ENCODE data around the gene RASA1.

Gene RASA1

GRCh38 chr5:87361031-87361445 lies 93.4 kb downstream of the RASA1 start:
- no peak for DNase-seq (ENCODE audit: low read depth in 3 of 3)

- no peak for DNase-seq (ENCODE audit: low read depth in 3 of 3)
Observed at GRCh38 chr5:87361536-87362213, 94.0 kb downstream of the RASA1 start.

GRCh38 chr5:87367243-87367642 lies 99.6 kb downstream of the RASA1 start:
- DNase-seq (ENCODE audit: low read depth in 3 of 3): no peak

GRCh38 chr5:87368601-87369000 lies 100.9 kb downstream of the RASA1 start:
- DNase-seq (ENCODE audit: low read depth in 3 of 3): no peak

GRCh38 chr5:87369431-87369830 lies 101.7 kb downstream of the RASA1 start:
- DNase-seq (ENCODE audit: low read depth in 3 of 3): no peak

GRCh38 chr5:87372705-87373104 lies 105.0 kb downstream of the RASA1 start:
- DNase-seq (ENCODE audit: low read depth in 3 of 3): no peak

GRCh38 chr5:87382224-87382623 lies 114.5 kb downstream of the RASA1 start:
- DNase-seq (ENCODE audit: low read depth in 3 of 3): no peak

GRCh38 chr5:87383216-87383615 lies 115.5 kb downstream of the RASA1 start:
- DNase-seq (ENCODE audit: low read depth in 3 of 3): no peak

- DNase-seq (ENCODE audit: low read depth in 3 of 3): no peak
Observed at GRCh38 chr5:87385802-87386201, 118.1 kb downstream of the RASA1 start.

GRCh38 chr5:87388129-87388528 lies 120.4 kb downstream of the RASA1 start:
- no peak for DNase-seq (ENCODE audit: low read depth in 3 of 3)

- no peak for DNase-seq (ENCODE audit: low read depth in 3 of 3)
Observed at GRCh38 chr5:87389296-87390034, 121.8 kb downstream of the RASA1 start.

- no peak for DNase-seq (ENCODE audit: low read depth in 3 of 3)
Observed at GRCh38 chr5:87390075-87390474, 122.4 kb downstream of the RASA1 start.

- DNase-seq (ENCODE audit: low read depth in 3 of 3): no peak
Observed at GRCh38 chr5:87390576-87391199, 123.0 kb downstream of the RASA1 start.

GRCh38 chr5:87392170-87392569 lies 124.5 kb downstream of the RASA1 start:
- DNase-seq (ENCODE audit: low read depth in 3 of 3): no peak

- no peak for DNase-seq (ENCODE audit: low read depth in 3 of 3)
Observed at GRCh38 chr5:87392801-87393200, 125.1 kb downstream of the RASA1 start.

GRCh38 chr5:87393331-87393730 lies 125.6 kb downstream of the RASA1 start:
- no peak for DNase-seq (ENCODE audit: low read depth in 3 of 3)

GRCh38 chr5:87394411-87395165 lies 126.9 kb downstream of the RASA1 start:
- no peak for DNase-seq (ENCODE audit: low read depth in 3 of 3)

GRCh38 chr5:87398981-87399614 lies 131.4 kb downstream of the RASA1 start:
- no peak for DNase-seq (ENCODE audit: low read depth in 3 of 3)

- no peak for DNase-seq (ENCODE audit: low read depth in 3 of 3)
Observed at GRCh38 chr5:87399720-87400119, 132.0 kb downstream of the RASA1 start.

GRCh38 chr5:87400305-87400899 lies 132.7 kb downstream of the RASA1 start:
- DNase-seq (ENCODE audit: low read depth in 3 of 3): no peak

- DNase-seq (ENCODE audit: low read depth in 3 of 3): no peak
Observed at GRCh38 chr5:87401626-87402025, 133.9 kb downstream of the RASA1 start.

All from stimulated activated CD4-positive, alpha-beta T cell treated with anti-CD3 and anti-CD28 coated beads, TNF-alpha, amount 100 ng/mL, for 4 hours (primary cell).